Measurements from ENCODE around the gene ERP44. TPM values are rescaled to one million over a fixed set of nuclear protein-coding genes. Genes with fewer than 3 reads are reported as not detected.

The ERP44 gene
- polyA plus RNA-seq, 1 of the 3 experiments (the other 2 are of a cell fraction) = 10.0 TPM

DNA sequence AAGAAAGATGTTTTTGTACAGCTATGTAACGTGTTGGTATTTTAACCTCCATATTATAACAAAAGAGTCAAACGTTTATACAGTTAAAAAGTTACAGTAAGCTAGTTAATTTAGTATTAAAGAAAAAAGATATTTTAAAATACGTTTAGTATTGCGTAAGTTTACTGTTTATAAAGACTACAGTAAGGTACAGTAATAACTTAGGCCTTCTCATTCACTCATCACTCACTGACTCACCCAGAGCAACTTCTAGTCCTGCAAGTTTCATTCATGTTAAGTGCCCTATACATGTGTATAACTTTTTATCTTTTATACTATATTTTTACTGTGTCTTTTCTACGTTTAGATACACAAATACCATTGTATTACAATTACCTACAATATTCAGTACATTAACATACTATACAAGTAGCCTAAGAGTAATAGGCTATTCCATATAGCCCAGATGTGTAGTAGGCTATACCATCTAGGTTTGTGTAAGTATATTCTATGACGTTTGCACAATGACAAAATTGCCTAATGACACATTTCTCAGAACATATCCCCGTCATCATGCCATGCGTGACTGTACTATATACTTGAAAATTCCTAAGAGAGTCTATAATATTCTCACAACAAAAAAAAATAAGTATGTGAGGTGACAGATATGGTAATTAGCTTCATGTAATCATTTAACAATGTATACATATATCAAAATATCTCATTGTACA lies 33.8 kb downstream of the ERP44 start:
- H3F3A ChIP-seq (replicated peaks; ENCODE audit: insufficient read depth) = peaks cover 3% of the 10 kb centered on the region
- ChIA-PET POLR2A (no interaction called here), CTCF (interaction anchor here (1.1 to 1.6 kb wide), 5 partner anchors 10 to 260 kb away, joined by 3 to 5 read pairs (median 4); no protein-coding TSS in a partner anchor)
- H3K27me3 ChIP-seq (ENCODE audit: insufficient read depth) = no peaks in the 10 kb centered on the region
- peaks cover 47% of the 10 kb centered on the region for H3K79me2 ChIP-seq (ENCODE audit: insufficient read depth)
- H3K9me2 ChIP-seq = no peaks in the 10 kb centered on the region
- H4K20me1 ChIP-seq (ENCODE audit: insufficient read depth) = peaks cover 5% of the 10 kb centered on the region; the same call in 1 of the 2 replicates
- WGBS (ENCODE audit: low lambda C conversion rate) = 69% methylated on average over 8 of the region's 8 CpGs
- no peak overlapping the region for H3K9ac ChIP-seq
- H3K4me1 ChIP-seq (ENCODE audit: control insufficient read depth in 1 of 2, insufficient read depth in 2 of 2, low read depth in 1 of 2, low read length in 1 of 2) = peaks cover 0 to 8% of the 10 kb centered on the region in 2 experiments; a peak in 1 of 4 replicates
- H3K27ac ChIP-seq (ENCODE audit: low read depth in 2 of 2, low read length in 1 of 2) = peak overlapping the region in 1 of 2 experiments; percentile 30; a peak in 1 of 4 replicates
- H3K4me2 ChIP-seq = no peak overlapping the region
- no peak overlapping the region for H2AFZ ChIP-seq (ENCODE audit: low read depth)
- no peak for DNase-seq
- TF ChIP-seq FOSL2 (IDR thresholded peaks at IDR 0.05; ENCODE audit: borderline replicate concordance, low read depth) = peak; percentile 31; the same call in 1 of the 2 replicates
- TF ChIP-seq, protein P1, sequence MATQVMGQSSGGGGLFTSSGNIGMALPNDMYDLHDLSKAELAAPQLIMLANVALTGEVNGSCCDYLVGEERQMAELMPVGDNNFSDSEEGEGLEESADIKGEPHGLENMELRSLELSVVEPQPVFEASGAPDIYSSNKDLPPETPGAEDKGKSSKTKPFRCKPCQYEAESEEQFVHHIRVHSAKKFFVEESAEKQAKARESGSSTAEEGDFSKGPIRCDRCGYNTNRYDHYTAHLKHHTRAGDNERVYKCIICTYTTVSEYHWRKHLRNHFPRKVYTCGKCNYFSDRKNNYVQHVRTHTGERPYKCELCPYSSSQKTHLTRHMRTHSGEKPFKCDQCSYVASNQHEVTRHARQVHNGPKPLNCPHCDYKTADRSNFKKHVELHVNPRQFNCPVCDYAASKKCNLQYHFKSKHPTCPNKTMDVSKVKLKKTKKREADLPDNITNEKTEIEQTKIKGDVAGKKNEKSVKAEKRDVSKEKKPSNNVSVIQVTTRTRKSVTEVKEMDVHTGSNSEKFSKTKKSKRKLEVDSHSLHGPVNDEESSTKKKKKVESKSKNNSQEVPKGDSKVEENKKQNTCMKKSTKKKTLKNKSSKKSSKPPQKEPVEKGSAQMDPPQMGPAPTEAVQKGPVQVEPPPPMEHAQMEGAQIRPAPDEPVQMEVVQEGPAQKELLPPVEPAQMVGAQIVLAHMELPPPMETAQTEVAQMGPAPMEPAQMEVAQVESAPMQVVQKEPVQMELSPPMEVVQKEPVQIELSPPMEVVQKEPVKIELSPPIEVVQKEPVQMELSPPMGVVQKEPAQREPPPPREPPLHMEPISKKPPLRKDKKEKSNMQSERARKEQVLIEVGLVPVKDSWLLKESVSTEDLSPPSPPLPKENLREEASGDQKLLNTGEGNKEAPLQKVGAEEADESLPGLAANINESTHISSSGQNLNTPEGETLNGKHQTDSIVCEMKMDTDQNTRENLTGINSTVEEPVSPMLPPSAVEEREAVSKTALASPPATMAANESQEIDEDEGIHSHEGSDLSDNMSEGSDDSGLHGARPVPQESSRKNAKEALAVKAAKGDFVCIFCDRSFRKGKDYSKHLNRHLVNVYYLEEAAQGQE (IDR thresholded peaks at IDR 0.05; ENCODE audit: low read depth, low read length) = no peak
- TF ChIP-seq, protein P2, sequence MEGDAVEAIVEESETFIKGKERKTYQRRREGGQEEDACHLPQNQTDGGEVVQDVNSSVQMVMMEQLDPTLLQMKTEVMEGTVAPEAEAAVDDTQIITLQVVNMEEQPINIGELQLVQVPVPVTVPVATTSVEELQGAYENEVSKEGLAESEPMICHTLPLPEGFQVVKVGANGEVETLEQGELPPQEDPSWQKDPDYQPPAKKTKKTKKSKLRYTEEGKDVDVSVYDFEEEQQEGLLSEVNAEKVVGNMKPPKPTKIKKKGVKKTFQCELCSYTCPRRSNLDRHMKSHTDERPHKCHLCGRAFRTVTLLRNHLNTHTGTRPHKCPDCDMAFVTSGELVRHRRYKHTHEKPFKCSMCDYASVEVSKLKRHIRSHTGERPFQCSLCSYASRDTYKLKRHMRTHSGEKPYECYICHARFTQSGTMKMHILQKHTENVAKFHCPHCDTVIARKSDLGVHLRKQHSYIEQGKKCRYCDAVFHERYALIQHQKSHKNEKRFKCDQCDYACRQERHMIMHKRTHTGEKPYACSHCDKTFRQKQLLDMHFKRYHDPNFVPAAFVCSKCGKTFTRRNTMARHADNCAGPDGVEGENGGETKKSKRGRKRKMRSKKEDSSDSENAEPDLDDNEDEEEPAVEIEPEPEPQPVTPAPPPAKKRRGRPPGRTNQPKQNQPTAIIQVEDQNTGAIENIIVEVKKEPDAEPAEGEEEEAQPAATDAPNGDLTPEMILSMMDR (IDR thresholded peaks at IDR 0.05) = no peak
- no peaks in the 10 kb centered on the region for H3K9me3 ChIP-seq
- peaks cover 2 to 6% of the 10 kb centered on the region in 2 experiments for H3K36me3 ChIP-seq (replicated peaks in 1 of 2; ENCODE audit: control insufficient read depth in 1 of 2, insufficient read depth in 2 of 2, low read length in 1 of 2)
- no peak overlapping the region for H3K4me3 ChIP-seq (ENCODE audit: low read depth in 2 of 2, low read length in 1 of 2)

DNA sequence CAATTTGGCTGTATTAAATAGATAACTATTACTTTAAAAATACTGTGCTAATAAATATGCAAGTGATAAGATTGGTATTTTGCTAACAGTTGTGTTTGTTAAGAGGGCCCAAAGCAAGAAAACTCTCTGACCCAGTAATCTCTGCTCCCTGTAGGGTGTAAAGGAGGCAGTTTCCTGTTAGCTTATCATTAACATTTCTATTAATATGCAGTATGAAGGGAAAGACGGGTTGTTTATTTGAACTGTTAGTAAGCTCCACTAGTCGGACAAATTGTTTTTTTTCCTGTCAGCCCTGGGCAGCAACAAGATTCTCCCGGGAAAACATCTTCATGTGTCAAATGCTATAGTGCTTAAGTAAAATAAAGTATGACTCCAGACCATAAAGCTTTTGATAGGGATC lies 35.6 kb downstream of the ERP44 start:
- peaks cover 3% of the 10 kb centered on the region for H3F3A ChIP-seq (replicated peaks; ENCODE audit: insufficient read depth)
- H3K4me2 ChIP-seq = no peak overlapping the region
- DNase-seq = no peak
- no peak overlapping the region for H3K9ac ChIP-seq
- no peak overlapping the region for H3K4me3 ChIP-seq (ENCODE audit: low read depth in 2 of 2, low read length in 1 of 2)
- peaks cover 45% of the 10 kb centered on the region for H3K79me2 ChIP-seq (ENCODE audit: insufficient read depth)
- no peaks in the 10 kb centered on the region for H3K27me3 ChIP-seq (ENCODE audit: insufficient read depth)
- H3K27ac ChIP-seq (ENCODE audit: low read depth in 2 of 2, low read length in 1 of 2) = no peak overlapping the region
- no peaks in the 10 kb centered on the region for H3K9me2 ChIP-seq
- no peak overlapping the region for H2AFZ ChIP-seq (ENCODE audit: low read depth)
- no peaks in the 10 kb centered on the region for H4K20me1 ChIP-seq (ENCODE audit: insufficient read depth)
- CTCF ChIA-PET = interaction anchor here (0.8 kb wide), 1 partner anchor 34 kb away, joined by 3 read pairs; no protein-coding TSS in a partner anchor
- 86% methylated on average over 3 of the region's 3 CpGs for WGBS (ENCODE audit: low lambda C conversion rate)
- peaks cover 14 to 24% of the 10 kb centered on the region in 2 experiments for H3K36me3 ChIP-seq (replicated peaks in 1 of 2; ENCODE audit: control insufficient read depth in 1 of 2, insufficient read depth in 2 of 2, low read length in 1 of 2)
- no peaks in the 10 kb centered on the region for H3K9me3 ChIP-seq
- H3K4me1 ChIP-seq (ENCODE audit: control insufficient read depth in 1 of 2, insufficient read depth in 2 of 2, low read depth in 1 of 2, low read length in 1 of 2) = peaks cover 0 to 8% of the 10 kb centered on the region in 2 experiments; a peak in 1 of 4 replicates
- POLR2A ChIA-PET = no interaction called here
- TF ChIP-seq, protein P3, sequence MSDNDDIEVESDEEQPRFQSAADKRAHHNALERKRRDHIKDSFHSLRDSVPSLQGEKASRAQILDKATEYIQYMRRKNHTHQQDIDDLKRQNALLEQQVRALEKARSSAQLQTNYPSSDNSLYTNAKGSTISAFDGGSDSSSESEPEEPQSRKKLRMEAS (IDR thresholded peaks at IDR 0.05; ENCODE audit: low read depth) = no peak
- TF ChIP-seq POLR2AphosphoS5 (IDR thresholded peaks at IDR 0.05; ENCODE audit: low read depth, low read length) (no peak), RFX5 (IDR thresholded peaks at IDR 0.05; ENCODE audit: low read length) (no peak), MEF2A (IDR thresholded peaks at IDR 0.05; ENCODE audit: borderline replicate concordance, low read depth) (no peak), EZH2phosphoT487 (IDR thresholded peaks at IDR 0.05; ENCODE audit: borderline replicate concordance, low read depth) (no peak), JUND (IDR thresholded peaks at IDR 0.05) (no peak), ELF1 (IDR thresholded peaks at IDR 0.05) (no peak)
- TF ChIP-seq, protein P2 (IDR thresholded peaks at IDR 0.05) = no peak
- TF ChIP-seq, protein P4, sequence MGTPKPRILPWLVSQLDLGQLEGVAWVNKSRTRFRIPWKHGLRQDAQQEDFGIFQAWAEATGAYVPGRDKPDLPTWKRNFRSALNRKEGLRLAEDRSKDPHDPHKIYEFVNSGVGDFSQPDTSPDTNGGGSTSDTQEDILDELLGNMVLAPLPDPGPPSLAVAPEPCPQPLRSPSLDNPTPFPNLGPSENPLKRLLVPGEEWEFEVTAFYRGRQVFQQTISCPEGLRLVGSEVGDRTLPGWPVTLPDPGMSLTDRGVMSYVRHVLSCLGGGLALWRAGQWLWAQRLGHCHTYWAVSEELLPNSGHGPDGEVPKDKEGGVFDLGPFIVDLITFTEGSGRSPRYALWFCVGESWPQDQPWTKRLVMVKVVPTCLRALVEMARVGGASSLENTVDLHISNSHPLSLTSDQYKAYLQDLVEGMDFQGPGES (IDR thresholded peaks at IDR 0.05; ENCODE audit: low read depth, low read length) = no peak
- TF ChIP-seq, protein P1 (IDR thresholded peaks at IDR 0.05; ENCODE audit: low read depth, low read length) = no peak

All from SK-N-SH (cell line).